Kidney epithelial cell (primary cell): ENCODE measurements around the gene MEX3D. TPM values are rescaled to one million over a fixed set of nuclear protein-coding genes. Genes with fewer than 3 reads are reported as not detected.

ENCODE experiments used
- DNase-seq: peaks from one replicate; pipeline ENCODE4 v3.0.0-alpha.2; 2010; ENCODE audit warnings: low read depth
- H3K27me3 ChIP-seq: 2 replicates; pipeline ENCODE4 v1.6.0; 2011; ENCODE audit warnings: low read length; ENCODE audit not compliant: control insufficient read depth, insufficient read depth
- H3K36me3 ChIP-seq: 2 replicates; pipeline ENCODE4 v1.5.1; 2011; ENCODE audit warnings: low read length; ENCODE audit not compliant: control insufficient read depth, insufficient read depth
- H3K4me3 ChIP-seq: 2 replicates; pipeline ENCODE4 v1.5.1; 2011; ENCODE audit warnings: low read depth, mild to moderate bottlenecking, control low read depth, low read length
- total RNA-seq: library from RNA; depleted of rRNA; stranded (reverse); fragments of >200 nt; gene quantifications from 2 replicates; pipeline ENCODE4 v1.2.3, GENCODE V29; 2015
- TF ChIP-seq, protein P1 (sequence below): IDR thresholded peaks from 2 replicates; pipeline ENCODE4 v1.5.1; 2011; ENCODE audit warnings: mild to moderate bottlenecking, moderate library complexity, low read length, control low read depth, inconsistent platforms; ENCODE audit not compliant: insufficient read depth, poor library complexity, severe bottlenecking

Gene MEX3D
- total RNA-seq, 1 donor from 2014 or later: 90.9 TPM

- TF ChIP-seq, protein P1, sequence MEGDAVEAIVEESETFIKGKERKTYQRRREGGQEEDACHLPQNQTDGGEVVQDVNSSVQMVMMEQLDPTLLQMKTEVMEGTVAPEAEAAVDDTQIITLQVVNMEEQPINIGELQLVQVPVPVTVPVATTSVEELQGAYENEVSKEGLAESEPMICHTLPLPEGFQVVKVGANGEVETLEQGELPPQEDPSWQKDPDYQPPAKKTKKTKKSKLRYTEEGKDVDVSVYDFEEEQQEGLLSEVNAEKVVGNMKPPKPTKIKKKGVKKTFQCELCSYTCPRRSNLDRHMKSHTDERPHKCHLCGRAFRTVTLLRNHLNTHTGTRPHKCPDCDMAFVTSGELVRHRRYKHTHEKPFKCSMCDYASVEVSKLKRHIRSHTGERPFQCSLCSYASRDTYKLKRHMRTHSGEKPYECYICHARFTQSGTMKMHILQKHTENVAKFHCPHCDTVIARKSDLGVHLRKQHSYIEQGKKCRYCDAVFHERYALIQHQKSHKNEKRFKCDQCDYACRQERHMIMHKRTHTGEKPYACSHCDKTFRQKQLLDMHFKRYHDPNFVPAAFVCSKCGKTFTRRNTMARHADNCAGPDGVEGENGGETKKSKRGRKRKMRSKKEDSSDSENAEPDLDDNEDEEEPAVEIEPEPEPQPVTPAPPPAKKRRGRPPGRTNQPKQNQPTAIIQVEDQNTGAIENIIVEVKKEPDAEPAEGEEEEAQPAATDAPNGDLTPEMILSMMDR: no peak
- no peak for DNase-seq
- no peaks in the 10 kb centered on the region for H3K27me3 ChIP-seq
Observed at GRCh38 chr19:1556390-1557070, 11.6 kb downstream of the MEX3D start.

GRCh38 chr19:1555487-1556389 lies 12.4 kb downstream of the MEX3D start:
- H3K36me3 ChIP-seq: no peaks in the 10 kb centered on the region
- H3K27me3 ChIP-seq: no peaks in the 10 kb centered on the region
- no peak for DNase-seq
- H3K4me3 ChIP-seq: no peak overlapping the region
- TF ChIP-seq, protein P1: no peak

More at GRCh38 chr19:1556390-1557070, 11.6 kb downstream of the MEX3D start:
- Histone ChIP-seq H3K36me3 (peaks cover 3% of the 10 kb centered on the region), H3K4me3 (no peak overlapping the region)

- no peak for DNase-seq
- H3K4me3 ChIP-seq: no peak overlapping the region
- TF ChIP-seq, protein P1: no peak
- no peaks in the 10 kb centered on the region for H3K27me3 ChIP-seq
- H3K36me3 ChIP-seq: no peaks in the 10 kb centered on the region
Observed at GRCh38 chr19:1554968-1555367, 13.2 kb downstream of the MEX3D start.

DNA sequence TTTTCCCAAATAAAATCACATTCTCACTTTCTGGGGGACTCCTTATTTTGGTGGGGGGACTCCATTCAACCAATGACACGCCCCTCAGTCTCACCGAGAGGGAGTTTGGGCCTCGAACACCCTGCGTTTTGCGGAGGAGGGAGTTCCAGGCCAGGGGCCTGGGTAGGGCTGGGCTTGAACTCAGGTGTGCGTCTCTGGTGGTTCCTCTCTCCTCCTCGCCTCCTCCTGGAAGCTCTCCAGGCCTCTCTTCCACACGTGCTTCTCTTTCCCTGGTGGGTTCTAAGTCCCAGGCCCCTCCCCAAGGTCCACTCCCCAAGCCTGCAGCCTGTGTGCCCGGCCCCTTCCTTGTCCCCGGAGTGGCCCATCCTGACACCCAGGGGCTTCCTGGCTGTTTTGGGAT lies 14.7 kb downstream of the MEX3D start:
- Histone ChIP-seq H3K36me3 (no peaks in the 10 kb centered on the region), H3K27me3 (no peaks in the 10 kb centered on the region), H3K4me3 (no peak overlapping the region)
- TF ChIP-seq, protein P1: no peak
- DNase-seq: no peak

GRCh38 chr19:1551068-1552040 lies 16.8 kb downstream of the MEX3D start:
- TF ChIP-seq, protein P1: no peak

More at GRCh38 chr19:1551068-1552040, 16.8 kb downstream of the MEX3D start:
- Histone ChIP-seq H3K27me3 (no peaks in the 10 kb centered on the region), H3K4me3 (no peak overlapping the region), H3K36me3 (no peaks in the 10 kb centered on the region)
- no peak for DNase-seq
